ENCODE data around the gene DSG3. TPM values are rescaled to one million over a fixed set of nuclear protein-coding genes. Genes with fewer than 3 reads are reported as not detected.

DSG3 gene
- total RNA-seq, 4 donors from 2014 or later, result 0.27 to 34.1 (median 1.5) TPM

GRCh38 chr18:31413137-31413536 is 34.4 kb upstream of the DSG3 start:
- H3K36me3 ChIP-seq, result no peaks in the 10 kb centered on the region
- no peaks in the 10 kb centered on the region for H3K9me3 ChIP-seq
- no peaks in the 10 kb centered on the region for H3K27me3 ChIP-seq
- no peak for ATAC-seq
- H3K27ac ChIP-seq, result no peak overlapping the region
- 78 to 100% methylated on average over 4 of the region's 6 CpGs for WGBS, 2 donors (ENCODE audit: low coverage in 1 of 2)
- no peaks in the 10 kb centered on the region for H3K4me1 ChIP-seq
- no peak for TF ChIP-seq EP300 (IDR thresholded peaks at IDR 0.05)
- TF ChIP-seq POLR2A (IDR thresholded peaks at IDR 0.05), result no peak
- no peak for TF ChIP-seq POLR2AphosphoS5 (IDR thresholded peaks at IDR 0.05)
- TF ChIP-seq, protein P1, sequence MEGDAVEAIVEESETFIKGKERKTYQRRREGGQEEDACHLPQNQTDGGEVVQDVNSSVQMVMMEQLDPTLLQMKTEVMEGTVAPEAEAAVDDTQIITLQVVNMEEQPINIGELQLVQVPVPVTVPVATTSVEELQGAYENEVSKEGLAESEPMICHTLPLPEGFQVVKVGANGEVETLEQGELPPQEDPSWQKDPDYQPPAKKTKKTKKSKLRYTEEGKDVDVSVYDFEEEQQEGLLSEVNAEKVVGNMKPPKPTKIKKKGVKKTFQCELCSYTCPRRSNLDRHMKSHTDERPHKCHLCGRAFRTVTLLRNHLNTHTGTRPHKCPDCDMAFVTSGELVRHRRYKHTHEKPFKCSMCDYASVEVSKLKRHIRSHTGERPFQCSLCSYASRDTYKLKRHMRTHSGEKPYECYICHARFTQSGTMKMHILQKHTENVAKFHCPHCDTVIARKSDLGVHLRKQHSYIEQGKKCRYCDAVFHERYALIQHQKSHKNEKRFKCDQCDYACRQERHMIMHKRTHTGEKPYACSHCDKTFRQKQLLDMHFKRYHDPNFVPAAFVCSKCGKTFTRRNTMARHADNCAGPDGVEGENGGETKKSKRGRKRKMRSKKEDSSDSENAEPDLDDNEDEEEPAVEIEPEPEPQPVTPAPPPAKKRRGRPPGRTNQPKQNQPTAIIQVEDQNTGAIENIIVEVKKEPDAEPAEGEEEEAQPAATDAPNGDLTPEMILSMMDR (IDR thresholded peaks at IDR 0.05), result no peak
- H3K4me3 ChIP-seq, result no peak overlapping the region

- ATAC-seq, result no peak
Measured at GRCh38 chr18:31417850-31418249, 29.7 kb upstream of the DSG3 start.

DNA sequence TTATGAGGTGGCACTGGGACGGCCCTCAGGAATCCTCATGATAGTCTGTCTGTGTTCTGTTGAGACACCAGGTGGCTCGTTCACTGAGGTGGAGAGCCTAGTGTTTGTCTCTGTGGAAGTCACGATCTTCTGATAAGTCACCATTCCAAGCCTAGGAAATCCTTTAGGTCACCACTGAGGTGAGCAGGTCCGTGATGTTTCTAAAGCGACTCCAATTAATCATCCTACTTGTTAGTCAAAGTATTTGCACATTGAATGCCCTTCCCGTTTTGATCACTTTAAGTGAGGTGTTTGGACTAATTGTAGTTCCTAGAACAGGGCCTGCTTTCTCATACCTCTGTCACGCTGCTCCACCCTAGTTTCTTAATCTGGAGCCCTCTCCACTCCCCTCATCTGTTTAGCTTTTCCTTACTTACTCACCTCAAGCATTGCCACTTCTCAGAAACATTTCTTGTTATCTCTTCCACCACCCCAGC is 28.0 kb upstream of the DSG3 start:
- H3K4me3 ChIP-seq, result no peak overlapping the region
- TF ChIP-seq EP300 (IDR thresholded peaks at IDR 0.05) (no peak), POLR2A (IDR thresholded peaks at IDR 0.05) (no peak), POLR2AphosphoS5 (IDR thresholded peaks at IDR 0.05) (no peak)
- TF ChIP-seq, protein P1 (IDR thresholded peaks at IDR 0.05), result no peak
- H3K27me3 ChIP-seq, result no peaks in the 10 kb centered on the region
- no peaks in the 10 kb centered on the region for H3K4me1 ChIP-seq
- no peak for ATAC-seq
- no peaks in the 10 kb centered on the region for H3K9me3 ChIP-seq
- H3K36me3 ChIP-seq, result no peaks in the 10 kb centered on the region
- 73 to 75% methylated on average over 7 of the region's 7 CpGs for WGBS, 2 donors (ENCODE audit: low coverage in 1 of 2)
- no peak overlapping the region for H3K27ac ChIP-seq

More at GRCh38 chr18:31417850-31418249, 29.7 kb upstream of the DSG3 start:
- TF ChIP-seq POLR2AphosphoS5 (IDR thresholded peaks at IDR 0.05), result no peak
- TF ChIP-seq POLR2A (IDR thresholded peaks at IDR 0.05), result no peak
- TF ChIP-seq EP300 (IDR thresholded peaks at IDR 0.05), result no peak
- TF ChIP-seq, protein P1 (IDR thresholded peaks at IDR 0.05), result no peak
- Histone ChIP-seq H3K4me3 (no peak overlapping the region), H3K4me1 (no peaks in the 10 kb centered on the region), H3K9me3 (no peaks in the 10 kb centered on the region), H3K27me3 (no peaks in the 10 kb centered on the region), H3K27ac (no peak overlapping the region), H3K36me3 (no peaks in the 10 kb centered on the region)

DNA sequence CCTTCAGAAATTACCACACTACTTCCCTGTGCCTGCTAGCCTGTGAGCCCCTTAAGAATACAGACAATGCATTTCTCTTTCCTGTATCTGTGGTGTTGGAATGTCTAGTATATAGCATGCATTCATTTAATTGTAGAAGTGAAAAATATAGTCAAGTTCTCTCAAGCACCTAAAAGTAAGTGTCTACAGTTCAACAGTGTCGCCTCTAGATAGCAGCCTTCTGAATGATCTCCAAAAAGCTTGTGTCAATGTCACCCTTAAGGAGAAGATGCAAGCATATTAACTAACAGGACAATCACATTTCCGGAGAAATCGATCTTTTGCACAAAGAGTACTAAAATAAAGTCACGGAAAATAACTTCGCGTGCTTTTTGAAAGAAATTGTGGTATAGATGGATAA is 27.5 kb upstream of the DSG3 start:
- Histone ChIP-seq H3K27me3 (no peaks in the 10 kb centered on the region), H3K4me1 (no peaks in the 10 kb centered on the region), H3K36me3 (no peaks in the 10 kb centered on the region), H3K4me3 (no peak overlapping the region), H3K27ac (no peak overlapping the region), H3K9me3 (no peaks in the 10 kb centered on the region)
- TF ChIP-seq, protein P1 (IDR thresholded peaks at IDR 0.05), result no peak
- no peak for TF ChIP-seq POLR2A (IDR thresholded peaks at IDR 0.05)
- TF ChIP-seq POLR2AphosphoS5 (IDR thresholded peaks at IDR 0.05), result no peak
- TF ChIP-seq EP300 (IDR thresholded peaks at IDR 0.05), result no peak
- 89 to 91% methylated on average over 6 of the region's 6 CpGs for WGBS, 2 donors (ENCODE audit: low coverage in 1 of 2)
- no peak for ATAC-seq

DNA sequence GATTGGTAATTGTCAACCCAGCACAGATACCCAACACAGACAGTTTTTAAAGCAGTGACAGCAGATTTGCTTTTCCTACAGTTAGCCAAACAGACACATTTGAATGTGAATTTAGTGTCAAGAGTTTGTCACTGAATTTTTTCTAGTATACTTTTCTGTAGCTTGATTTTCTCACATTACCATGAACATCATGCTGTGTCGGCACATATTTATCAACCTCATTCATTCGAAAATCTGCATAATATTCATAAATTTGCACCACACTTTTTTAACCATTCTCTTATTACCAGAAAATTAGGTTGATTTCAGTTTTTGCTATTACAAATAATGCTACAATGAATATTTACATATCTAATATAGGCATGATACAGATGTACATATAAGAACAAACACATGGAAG is 27.0 kb upstream of the DSG3 start:
- Histone ChIP-seq H3K27me3 (no peaks in the 10 kb centered on the region), H3K36me3 (no peaks in the 10 kb centered on the region), H3K9me3 (no peaks in the 10 kb centered on the region), H3K4me3 (no peak overlapping the region), H3K27ac (no peak overlapping the region), H3K4me1 (no peaks in the 10 kb centered on the region)
- WGBS, 2 donors (ENCODE audit: low coverage in 1 of 2), result 85 to 94% methylated on average over 2 of the region's 2 CpGs
- ATAC-seq, result no peak
- TF ChIP-seq POLR2A (IDR thresholded peaks at IDR 0.05) (no peak), EP300 (IDR thresholded peaks at IDR 0.05) (no peak), POLR2AphosphoS5 (IDR thresholded peaks at IDR 0.05) (no peak)
- TF ChIP-seq, protein P1 (IDR thresholded peaks at IDR 0.05), result no peak

Data from gastroesophageal sphincter (tissue), 4 donors.